CD4-positive, alpha-beta memory T cell (primary cell): ENCODE data around the gene WNT7B. TPM values are rescaled to one million over a fixed set of nuclear protein-coding genes. Genes with fewer than 3 reads are reported as not detected.

Source experiments
- CTCF ChIA-PET: fragments of 350-600 bp; sonication (Branson Sonifier 250); formaldehyde crosslinking; loops from one replicate; lab custom pipeline; 2021; ENCODE audit warnings: inconsistent platforms; ENCODE audit not compliant: partially characterized antibody; lab: Charles Lee
- POLR2A ChIA-PET: fragments of 350-600 bp; sonication (Branson Sonifier 250); formaldehyde crosslinking; loops from one replicate; lab custom pipeline; 2021; ENCODE audit not compliant: partially characterized antibody; lab: Charles Lee
- DNase-seq, 5 donors: peaks; one replicate each; pipeline versions ENCODE4 v3.0.0 to v3.0.0-alpha.2; 2020 to 2022; ENCODE audit warnings: mixed read lengths in 1 of 5
- H3K27ac ChIP-seq: one replicate; pipeline ENCODE4 v1.7.0; 2013; ENCODE audit warnings: low read depth, low read length
- H3K27me3 ChIP-seq: 2 replicates; pipeline ENCODE4 v1.7.0; 2013; ENCODE audit warnings: mild to moderate bottlenecking, low read length, moderate library complexity; ENCODE audit not compliant: insufficient read depth
- H3K36me3 ChIP-seq: 2 replicates; pipeline ENCODE4 v1.7.0; 2013; ENCODE audit warnings: mild to moderate bottlenecking, low read length, moderate library complexity; ENCODE audit not compliant: insufficient read depth
- H3K4me1 ChIP-seq: 2 replicates; pipeline ENCODE4 v1.7.0; 2013; ENCODE audit warnings: mild to moderate bottlenecking, low read length, moderate library complexity; ENCODE audit not compliant: insufficient read depth
- H3K4me3 ChIP-seq, 2 donors: one replicate each; pipeline ENCODE4 v1.7.0; 2013; ENCODE audit warnings: low read length in 2 of 2, mild to moderate bottlenecking in 1 of 2
- H3K9me3 ChIP-seq, 2 donors: one replicate each; pipeline ENCODE4 v1.7.0; 2013; ENCODE audit warnings: low read length in 2 of 2, control low read depth in 1 of 2; ENCODE audit not compliant: control insufficient read depth in 1 of 2
- H3K27ac Mint-ChIP-seq, 7 donors: one replicate each; pipeline ENCODE4 v1.8.0; 2020 to 2021; ENCODE audit warnings: mixed read lengths in 7 of 7, mild to moderate bottlenecking in 6 of 7, inconsistent platforms in 3 of 7, moderate library complexity in 3 of 7
- H3K27me3 Mint-ChIP-seq, 2 donors: one replicate each; pipeline ENCODE4 v1.8.0; 2020 to 2021; ENCODE audit warnings: mixed read lengths in 2 of 2
- H3K36me3 Mint-ChIP-seq, 2 donors: one replicate each; pipeline ENCODE4 v1.8.0; 2020 to 2021; ENCODE audit warnings: mixed read lengths in 2 of 2, inconsistent platforms in 1 of 2, mild to moderate bottlenecking in 1 of 2
- H3K4me1 Mint-ChIP-seq, 4 donors: one replicate each; pipeline ENCODE4 v1.8.0; 2020 to 2021; ENCODE audit warnings: mixed read lengths in 4 of 4, mild to moderate bottlenecking in 1 of 4
- H3K4me3 Mint-ChIP-seq, 8 donors: one replicate each; pipeline ENCODE4 v1.8.0; 2020 to 2021; ENCODE audit warnings: mixed read lengths in 8 of 8, mild to moderate bottlenecking in 7 of 8, moderate library complexity in 6 of 8, inconsistent platforms in 3 of 8
- H3K9me3 Mint-ChIP-seq, 8 donors: one replicate each; pipeline ENCODE4 v1.8.0; 2020 to 2021; ENCODE audit warnings: mixed read lengths in 8 of 8, mild to moderate bottlenecking in 5 of 8, inconsistent platforms in 3 of 8, moderate library complexity in 1 of 8
- intact Hi-C: fragments of 100-400 bp; cut with micrococcal nuclease; formaldehyde crosslinking; loops from one replicate; pipeline ENCODE4 v1.15.1; 2023
- polyA plus RNA-seq, 2 donors: library from polyadenylated mRNA; unstranded; fragments of 300-500 nt; fragmentation: Illumina TruSeq; gene quantifications; one replicate each; pipeline ENCODE4 v1.2.3, GENCODE V29; 2021
- total RNA-seq, 2 experiments: library from RNA; stranded (reverse); gene quantifications; one replicate each; pipeline ENCODE4 v1.2.3, GENCODE V29; 2021

The WNT7B gene
- total and polyA plus RNA-seq, 4 experiments from 2014 or later = not detected

- CTCF ChIA-PET = no interaction called here
- Mint-ChIP-seq H3K27me3 (peaks cover 24 to 28% of the 10 kb centered on the region in 2 donors), H3K9me3 (peaks cover 0 to 2% (median 0%) of the 10 kb centered on the region in 8 donors), H3K4me3 (no peak overlapping the region), H3K4me1 (no peaks in the 10 kb centered on the region), H3K27ac (no peak overlapping the region), H3K36me3 (no peaks in the 10 kb centered on the region)
- Histone ChIP-seq H3K27ac (no peak overlapping the region), H3K9me3 (no peaks in the 10 kb centered on the region), H3K36me3 (no peaks in the 10 kb centered on the region), H3K4me1 (no peaks in the 10 kb centered on the region), H3K27me3 (no peaks in the 10 kb centered on the region), H3K4me3 (no peak overlapping the region)
- DNase-seq = no peak
- POLR2A ChIA-PET = no interaction called here
- intact Hi-C loops = no loop called here
These were observed 96.8 kb downstream of the WNT7B start for GRCh38 chr22:45880091-45880715.

GRCh38 chr22:45879552-45879949 is 97.4 kb downstream of the WNT7B start:
- Mint-ChIP-seq H3K27me3 (peaks cover 26 to 28% of the 10 kb centered on the region in 2 donors), H3K4me1 (no peaks in the 10 kb centered on the region), H3K36me3 (no peaks in the 10 kb centered on the region), H3K4me3 (no peak overlapping the region), H3K27ac (no peak overlapping the region), H3K9me3 (peaks cover 0 to 2% (median 0%) of the 10 kb centered on the region in 8 donors)
- no peak overlapping the region for H3K4me3 ChIP-seq
- H3K9me3 ChIP-seq = no peaks in the 10 kb centered on the region
- ChIA-PET POLR2A (no interaction called here), CTCF (no interaction called here)
- H3K4me1 ChIP-seq = no peaks in the 10 kb centered on the region
- H3K36me3 ChIP-seq = no peaks in the 10 kb centered on the region
- no peak for DNase-seq
- H3K27ac ChIP-seq = no peak overlapping the region
- intact Hi-C loops = no loop called here
- no peaks in the 10 kb centered on the region for H3K27me3 ChIP-seq

GRCh38 chr22:45878901-45879551 is 97.9 kb downstream of the WNT7B start:
- peaks cover 26 to 28% of the 10 kb centered on the region in 2 donors for H3K27me3 Mint-ChIP-seq

GRCh38 chr22:45878051-45878781 is 98.7 kb downstream of the WNT7B start:
- H3K4me1 ChIP-seq = no peaks in the 10 kb centered on the region
- no peak overlapping the region for H3K4me3 ChIP-seq
- intact Hi-C loops = no loop called here
- Mint-ChIP-seq H3K27ac (no peak overlapping the region), H3K9me3 (peaks cover 0 to 9% (median 4%) of the 10 kb centered on the region in 8 donors), H3K27me3 (peaks cover 22 to 23% of the 10 kb centered on the region in 2 donors), H3K4me3 (no peak overlapping the region), H3K4me1 (no peaks in the 10 kb centered on the region), H3K36me3 (no peaks in the 10 kb centered on the region)
- no peaks in the 10 kb centered on the region for H3K27me3 ChIP-seq
- H3K27ac ChIP-seq = no peak overlapping the region
- ChIA-PET CTCF (interaction anchor here (1.6 kb wide), 1 partner anchor 15 kb away, joined by 7 read pairs; no protein-coding TSS in a partner anchor), POLR2A (no interaction called here)
- no peak for DNase-seq
- H3K36me3 ChIP-seq = no peaks in the 10 kb centered on the region
- no peaks in the 10 kb centered on the region for H3K9me3 ChIP-seq

More at GRCh38 chr22:45878901-45879551, 97.9 kb downstream of the WNT7B start:
- Histone ChIP-seq H3K27ac (no peak overlapping the region), H3K4me3 (no peak overlapping the region), H3K27me3 (no peaks in the 10 kb centered on the region), H3K9me3 (no peaks in the 10 kb centered on the region), H3K4me1 (no peaks in the 10 kb centered on the region), H3K36me3 (no peaks in the 10 kb centered on the region)
- H3K4me3 Mint-ChIP-seq = no peak overlapping the region
- no peaks in the 10 kb centered on the region for H3K4me1 Mint-ChIP-seq
- H3K27ac Mint-ChIP-seq = no peak overlapping the region
- no peak for DNase-seq
- H3K9me3 Mint-ChIP-seq = peaks cover 0 to 4% (median under 1%) of the 10 kb centered on the region in 8 donors
- ChIA-PET POLR2A (no interaction called here), CTCF (interaction anchor here (1.6 kb wide), 1 partner anchor 16 kb away, joined by 7 read pairs; no protein-coding TSS in a partner anchor)
- H3K36me3 Mint-ChIP-seq = no peaks in the 10 kb centered on the region
- intact Hi-C loops = no loop called here

GRCh38 chr22:45877651-45878050 is 99.3 kb downstream of the WNT7B start:
- H3K27ac Mint-ChIP-seq = no peak overlapping the region
- H3K4me3 Mint-ChIP-seq = no peak overlapping the region
- Histone ChIP-seq H3K9me3 (no peaks in the 10 kb centered on the region), H3K27me3 (no peaks in the 10 kb centered on the region), H3K4me1 (no peaks in the 10 kb centered on the region), H3K27ac (no peak overlapping the region), H3K4me3 (no peak overlapping the region), H3K36me3 (no peaks in the 10 kb centered on the region)
- POLR2A ChIA-PET = no interaction called here
- H3K9me3 Mint-ChIP-seq = peaks cover 0 to 15% (median 8%) of the 10 kb centered on the region in 8 donors
- peaks cover 23 to 24% of the 10 kb centered on the region in 2 donors for H3K27me3 Mint-ChIP-seq
- CTCF ChIA-PET = interaction anchor here (1.6 kb wide), 1 partner anchor 14 kb away, joined by 7 read pairs; no protein-coding TSS in a partner anchor
- DNase-seq = no peak
- peaks cover 0 to 2% of the 10 kb centered on the region in 2 donors for H3K36me3 Mint-ChIP-seq
- no peaks in the 10 kb centered on the region for H3K4me1 Mint-ChIP-seq
- intact Hi-C loops = no loop called here

GRCh38 chr22:45877036-45877380 is 100.0 kb downstream of the WNT7B start:
- Mint-ChIP-seq H3K4me1 (no peaks in the 10 kb centered on the region), H3K4me3 (no peak overlapping the region), H3K27ac (peak overlapping the region in 1 of 7 donors; percentile 60), H3K27me3 (peaks cover 20 to 22% of the 10 kb centered on the region in 2 donors), H3K36me3 (peaks cover 0 to 4% of the 10 kb centered on the region in 2 donors), H3K9me3 (peaks cover 0 to 20% (median 13%) of the 10 kb centered on the region in 8 donors)
- no peak for DNase-seq
- ChIA-PET CTCF (no interaction called here), POLR2A (no interaction called here)
- Histone ChIP-seq H3K27me3 (no peaks in the 10 kb centered on the region), H3K4me1 (no peaks in the 10 kb centered on the region), H3K27ac (no peak overlapping the region), H3K9me3 (peaks cover 0 to 3% of the 10 kb centered on the region in 2 donors), H3K4me3 (no peak overlapping the region), H3K36me3 (no peaks in the 10 kb centered on the region)
- intact Hi-C loops = no loop called here
